Ovary (tissue), 3 donors: Measurements from ENCODE around the gene WASL.

ENCODE experiments used
- POLR2A ChIP-seq: fragments of 450-650 bp; IDR thresholded peaks from one replicate; pipeline ENCODE4 v1.6.1; 2017; ENCODE audit warnings: antibody characterized with exemption, mild to moderate bottlenecking, moderate library complexity
- TF ChIP-seq, protein P1 (sequence below), 3 donors: fragments of 450-650 bp in 2 of 3; fragments of 200-600 bp in 1 of 3; IDR thresholded peaks; one replicate each; pipeline versions ENCODE4 v1.5.1 to v1.8.0; 2016 to 2022; ENCODE audit warnings: antibody characterized with exemption in 3 of 3, mild to moderate bottlenecking in 1 of 3
- donor health status: DM: no; HTN: no; CAD: no.

DNA sequence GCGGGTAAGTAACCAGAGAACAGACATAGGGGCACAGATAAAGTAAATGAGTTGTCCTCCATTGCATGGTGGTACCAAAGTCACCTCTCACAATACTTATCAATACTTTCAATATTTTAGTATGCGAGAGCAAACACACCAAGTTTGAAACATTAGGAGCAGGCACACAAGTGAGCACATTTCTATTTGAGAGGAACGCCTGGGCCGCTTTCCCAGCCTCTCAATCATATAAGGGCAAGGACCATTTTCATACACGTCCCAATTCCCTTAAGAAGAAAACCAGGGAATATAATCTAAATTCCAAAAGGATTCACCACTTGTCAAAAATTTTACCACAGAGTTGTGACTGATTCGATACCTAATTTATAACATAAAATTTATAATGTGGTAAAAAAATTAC is 85.6 kb downstream of the WASL start:
- TF ChIP-seq, protein P1, sequence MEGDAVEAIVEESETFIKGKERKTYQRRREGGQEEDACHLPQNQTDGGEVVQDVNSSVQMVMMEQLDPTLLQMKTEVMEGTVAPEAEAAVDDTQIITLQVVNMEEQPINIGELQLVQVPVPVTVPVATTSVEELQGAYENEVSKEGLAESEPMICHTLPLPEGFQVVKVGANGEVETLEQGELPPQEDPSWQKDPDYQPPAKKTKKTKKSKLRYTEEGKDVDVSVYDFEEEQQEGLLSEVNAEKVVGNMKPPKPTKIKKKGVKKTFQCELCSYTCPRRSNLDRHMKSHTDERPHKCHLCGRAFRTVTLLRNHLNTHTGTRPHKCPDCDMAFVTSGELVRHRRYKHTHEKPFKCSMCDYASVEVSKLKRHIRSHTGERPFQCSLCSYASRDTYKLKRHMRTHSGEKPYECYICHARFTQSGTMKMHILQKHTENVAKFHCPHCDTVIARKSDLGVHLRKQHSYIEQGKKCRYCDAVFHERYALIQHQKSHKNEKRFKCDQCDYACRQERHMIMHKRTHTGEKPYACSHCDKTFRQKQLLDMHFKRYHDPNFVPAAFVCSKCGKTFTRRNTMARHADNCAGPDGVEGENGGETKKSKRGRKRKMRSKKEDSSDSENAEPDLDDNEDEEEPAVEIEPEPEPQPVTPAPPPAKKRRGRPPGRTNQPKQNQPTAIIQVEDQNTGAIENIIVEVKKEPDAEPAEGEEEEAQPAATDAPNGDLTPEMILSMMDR (IDR thresholded peaks at IDR 0.05), result no peak
- no peak for TF ChIP-seq POLR2A
